Measurements from ENCODE around the gene IFNLR1.
A peak's percentile ranks its signal among the peaks of the same experiment; 100 is the strongest.
"Not testable (repeated sequence)": the region's sequence is repeated elsewhere in the genome, so short reads cannot be mapped to it uniquely, and the experiment has no call there.

IFNLR1 gene

GRCh38 chr1:24186993-24187790, at the start of gene IFNLR1:
Gene IFNLR1 (minus strand): TSS chr1:24187289. CDS start chr1:24187248, 41 bp downstream.
- peak; percentile 39 to 43 for DNase-seq (ENCODE audit: low read depth in 2 of 2)

- DNase-seq (ENCODE audit: low read depth in 2 of 2), result no peak
These were observed 49.1 kb upstream of the IFNLR1 start for GRCh38 chr1:24235921-24236788.

- no peak for DNase-seq (ENCODE audit: low read depth in 2 of 2)
These were observed 46.9 kb upstream of the IFNLR1 start for GRCh38 chr1:24233684-24234600.

GRCh38 chr1:24231701-24232100, 44.6 kb upstream of the IFNLR1 start:
- no peak for DNase-seq (ENCODE audit: low read depth in 2 of 2)

- DNase-seq (ENCODE audit: low read depth in 2 of 2), result no peak
These were observed 41.2 kb upstream of the IFNLR1 start for GRCh38 chr1:24228311-24228710.

- DNase-seq (ENCODE audit: low read depth in 2 of 2), result no peak
These were observed 39.7 kb upstream of the IFNLR1 start for GRCh38 chr1:24226749-24227148.

GRCh38 chr1:24224761-24225160, 37.7 kb upstream of the IFNLR1 start:
- DNase-seq (ENCODE audit: low read depth in 2 of 2), result no peak

GRCh38 chr1:24224086-24224485, 37.0 kb upstream of the IFNLR1 start:
- DNase-seq (ENCODE audit: low read depth in 2 of 2), result no peak

- no peak for DNase-seq (ENCODE audit: low read depth in 2 of 2)
These were observed 35.7 kb upstream of the IFNLR1 start for GRCh38 chr1:24222793-24223192.

GRCh38 chr1:24222008-24222605, 35.0 kb upstream of the IFNLR1 start:
- no peak for DNase-seq (ENCODE audit: low read depth in 2 of 2)

- DNase-seq (ENCODE audit: low read depth in 2 of 2), result no peak
These were observed 34.2 kb upstream of the IFNLR1 start for GRCh38 chr1:24221246-24221645.

GRCh38 chr1:24216276-24217074, 29.4 kb upstream of the IFNLR1 start:
- DNase-seq (ENCODE audit: low read depth in 2 of 2), result no peak

GRCh38 chr1:24215226-24215814, 28.2 kb upstream of the IFNLR1 start:
- DNase-seq (ENCODE audit: low read depth in 2 of 2), result no peak

- DNase-seq (ENCODE audit: low read depth in 2 of 2), result no peak
These were observed 25.3 kb upstream of the IFNLR1 start for GRCh38 chr1:24212376-24212775.

- no peak for DNase-seq (ENCODE audit: low read depth in 2 of 2)
These were observed 23.1 kb upstream of the IFNLR1 start for GRCh38 chr1:24210195-24210627.

GRCh38 chr1:24209097-24209496, 22.0 kb upstream of the IFNLR1 start:
- DNase-seq (ENCODE audit: low read depth in 2 of 2), result no peak

GRCh38 chr1:24207709-24208108, 20.6 kb upstream of the IFNLR1 start:
- no peak for DNase-seq (ENCODE audit: low read depth in 2 of 2)

GRCh38 chr1:24207395-24207687, 20.3 kb upstream of the IFNLR1 start:
- not testable (repeated sequence) for DNase-seq (ENCODE audit: low read depth in 2 of 2)

- no peak for DNase-seq (ENCODE audit: low read depth in 2 of 2)
These were observed 19.7 kb upstream of the IFNLR1 start for GRCh38 chr1:24206516-24207394.
